ENCODE data around the gene AGBL1.

AGBL1 gene

GRCh38 chr15:86659724-86660411 is 580.2 kb downstream of the AGBL1 start:
- DNase-seq: no peak

- no peak for DNase-seq
Observed at GRCh38 chr15:86661580-86661979, 581.9 kb downstream of the AGBL1 start.

DNA sequence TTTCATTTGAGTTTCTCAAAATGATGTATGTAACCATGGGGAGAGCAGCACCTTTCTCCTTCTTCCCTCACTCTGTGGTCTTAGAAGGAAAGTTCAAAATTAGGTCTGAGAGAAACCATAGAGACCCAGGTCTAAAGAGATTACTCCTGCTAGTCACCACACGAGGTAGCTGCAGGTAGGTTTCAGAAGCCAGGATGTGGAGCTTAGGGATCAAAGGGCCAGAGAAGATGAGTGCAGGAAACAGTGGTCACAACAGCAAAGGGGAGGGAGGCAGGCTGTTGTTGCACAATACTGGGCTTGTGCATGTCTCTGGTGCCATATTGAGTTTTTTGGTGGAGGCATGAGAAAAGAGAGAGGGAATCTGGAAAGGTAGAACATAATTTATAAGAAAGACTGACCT is 583.6 kb downstream of the AGBL1 start:
- no peak for DNase-seq

GRCh38 chr15:86663979-86664378 is 584.3 kb downstream of the AGBL1 start:
- DNase-seq: no peak

DNA sequence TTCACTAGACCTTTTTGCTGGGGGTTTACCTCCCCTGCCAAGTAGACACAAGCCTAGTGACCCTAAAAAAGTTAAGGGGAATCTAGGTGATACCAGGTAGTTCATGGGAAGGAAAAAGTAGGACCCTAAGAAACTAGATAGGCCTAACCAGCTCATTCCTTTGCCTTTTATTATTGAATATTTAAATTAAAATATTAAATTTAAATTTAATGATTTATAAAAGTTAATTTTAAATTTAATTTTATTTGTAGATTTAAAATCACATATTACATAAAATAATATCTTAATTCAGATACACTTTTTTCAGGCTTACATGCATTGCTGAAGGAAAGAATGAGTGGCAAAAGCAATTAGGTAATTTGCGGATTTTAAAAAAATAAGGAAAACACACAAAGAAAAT is 584.9 kb downstream of the AGBL1 start:
- DNase-seq: no peak

GRCh38 chr15:86676002-86676401 is 596.3 kb downstream of the AGBL1 start:
- no peak for DNase-seq

- DNase-seq: no peak
Observed at GRCh38 chr15:86677278-86677677, 597.6 kb downstream of the AGBL1 start.

GRCh38 chr15:86685263-86685662 is 605.6 kb downstream of the AGBL1 start:
- DNase-seq: no peak

GRCh38 chr15:86689006-86689405 is 609.3 kb downstream of the AGBL1 start:
- no peak for DNase-seq

- no peak for DNase-seq
Observed at GRCh38 chr15:86690566-86690965, 610.9 kb downstream of the AGBL1 start.

- DNase-seq: no peak
Observed at GRCh38 chr15:86691091-86691663, 611.5 kb downstream of the AGBL1 start.

DNA sequence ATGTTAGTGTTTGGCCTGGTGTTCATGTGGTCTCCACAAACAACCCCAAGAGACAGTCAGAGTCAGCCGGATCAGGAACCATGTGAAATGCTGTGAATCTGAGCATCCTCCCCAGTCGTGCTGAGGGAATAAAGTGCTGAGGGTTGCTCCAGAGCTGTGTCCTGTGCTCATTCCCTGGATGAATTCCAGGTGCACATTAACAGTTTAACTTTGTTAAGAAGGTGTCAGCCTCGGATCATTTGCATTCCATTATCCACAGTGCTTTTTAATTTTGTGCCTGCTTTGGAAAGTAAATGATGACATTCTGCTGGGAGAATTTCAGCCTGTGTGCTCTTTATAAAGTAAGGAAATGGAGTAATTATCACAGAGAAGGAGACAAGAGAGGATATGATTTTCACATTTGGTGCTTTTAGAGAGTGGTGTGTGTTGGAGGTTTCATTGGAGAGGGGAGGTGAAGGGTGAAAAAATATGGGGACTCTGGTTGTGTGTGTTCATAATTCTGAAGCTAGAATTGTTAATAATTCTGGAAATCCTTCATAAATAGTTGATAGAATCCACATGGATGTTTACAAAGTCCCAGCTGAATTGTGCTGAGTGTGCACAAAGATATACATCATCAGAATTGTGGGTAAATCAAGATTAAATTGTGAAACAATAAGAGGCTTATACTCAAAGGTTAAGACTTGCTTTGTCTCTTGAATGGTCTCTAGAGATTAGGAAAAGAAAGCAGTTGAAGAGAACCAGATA is 621.4 kb downstream of the AGBL1 start:
- DNase-seq: no peak

- no peak for DNase-seq
Observed at GRCh38 chr15:86701611-86701963, 621.9 kb downstream of the AGBL1 start.

DNA sequence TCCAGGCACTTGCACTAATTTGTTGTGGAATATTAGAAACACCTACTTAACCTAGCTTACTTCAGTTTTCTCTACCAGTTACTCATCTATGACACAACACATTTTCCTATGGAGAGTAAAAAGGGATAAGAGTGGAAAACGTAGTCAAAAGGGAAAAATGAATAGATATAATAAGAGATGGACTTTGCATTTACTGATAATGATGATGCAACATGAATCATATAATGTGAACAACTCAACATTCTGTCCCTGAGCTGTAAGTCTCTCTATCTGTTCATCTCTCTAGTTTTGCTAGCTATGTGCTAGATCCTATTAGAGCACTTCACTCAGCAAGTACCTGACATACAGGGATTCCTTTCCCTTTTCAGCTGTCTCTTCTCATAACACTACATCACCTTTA is 627.1 kb downstream of the AGBL1 start:
- no peak for DNase-seq

DNA sequence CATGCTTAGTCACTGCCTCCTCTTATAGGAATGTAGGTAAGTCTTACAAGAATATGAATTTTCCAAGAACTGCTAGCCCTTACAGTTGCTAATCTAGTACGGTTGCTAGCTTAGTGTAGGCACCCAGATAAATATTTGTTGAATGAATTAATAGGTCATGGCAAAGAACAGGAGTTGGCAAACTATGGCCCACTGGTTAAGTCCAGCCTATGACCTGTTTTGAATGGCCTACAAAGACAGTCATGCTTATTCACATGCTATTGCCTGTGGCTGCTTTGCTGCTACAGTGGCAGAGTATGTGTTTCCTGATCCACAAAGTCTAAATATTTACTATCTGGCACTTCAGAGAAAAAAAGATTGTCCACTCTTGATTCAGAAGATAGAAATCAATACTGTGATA is 631.8 kb downstream of the AGBL1 start:
- DNase-seq: no peak

DNA sequence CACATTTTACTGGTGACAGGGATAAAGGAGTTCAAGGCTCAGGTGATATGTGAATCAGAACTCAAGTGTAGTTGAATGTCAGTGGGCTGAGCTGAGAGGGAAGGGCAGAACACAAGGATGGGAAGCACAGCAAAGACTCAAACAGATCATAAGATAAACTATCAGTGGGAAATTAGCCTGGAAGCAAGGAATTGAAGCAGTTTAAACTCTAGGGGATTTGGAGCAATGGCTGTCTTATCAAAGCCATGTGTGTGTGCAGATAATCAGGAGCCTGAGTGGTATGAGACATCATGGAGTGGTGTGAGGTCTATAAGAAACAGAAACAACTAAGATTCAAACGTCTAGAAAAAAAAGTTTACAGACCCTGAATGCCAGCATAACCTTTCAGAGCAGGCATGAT is 634.6 kb downstream of the AGBL1 start:
- no peak for DNase-seq

DNA sequence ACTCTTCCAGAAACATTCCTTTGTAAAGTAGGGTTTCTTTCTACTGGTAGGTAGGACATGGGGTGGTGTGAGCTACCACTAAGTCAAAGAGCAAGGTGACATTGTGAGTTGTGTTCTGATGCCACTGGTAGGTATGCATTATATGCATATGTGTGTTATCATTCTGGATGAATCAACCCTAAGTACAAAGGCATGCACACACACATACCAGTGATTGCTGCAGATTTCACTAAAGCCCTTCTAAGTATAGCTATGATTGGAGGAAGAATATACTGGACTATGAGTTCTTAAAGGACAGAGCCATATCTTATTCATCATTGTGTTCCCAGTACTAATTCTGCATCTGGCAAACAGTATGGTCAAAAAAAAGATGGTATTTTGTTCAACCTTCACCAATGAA is 646.0 kb downstream of the AGBL1 start:
- DNase-seq: no peak

DNA sequence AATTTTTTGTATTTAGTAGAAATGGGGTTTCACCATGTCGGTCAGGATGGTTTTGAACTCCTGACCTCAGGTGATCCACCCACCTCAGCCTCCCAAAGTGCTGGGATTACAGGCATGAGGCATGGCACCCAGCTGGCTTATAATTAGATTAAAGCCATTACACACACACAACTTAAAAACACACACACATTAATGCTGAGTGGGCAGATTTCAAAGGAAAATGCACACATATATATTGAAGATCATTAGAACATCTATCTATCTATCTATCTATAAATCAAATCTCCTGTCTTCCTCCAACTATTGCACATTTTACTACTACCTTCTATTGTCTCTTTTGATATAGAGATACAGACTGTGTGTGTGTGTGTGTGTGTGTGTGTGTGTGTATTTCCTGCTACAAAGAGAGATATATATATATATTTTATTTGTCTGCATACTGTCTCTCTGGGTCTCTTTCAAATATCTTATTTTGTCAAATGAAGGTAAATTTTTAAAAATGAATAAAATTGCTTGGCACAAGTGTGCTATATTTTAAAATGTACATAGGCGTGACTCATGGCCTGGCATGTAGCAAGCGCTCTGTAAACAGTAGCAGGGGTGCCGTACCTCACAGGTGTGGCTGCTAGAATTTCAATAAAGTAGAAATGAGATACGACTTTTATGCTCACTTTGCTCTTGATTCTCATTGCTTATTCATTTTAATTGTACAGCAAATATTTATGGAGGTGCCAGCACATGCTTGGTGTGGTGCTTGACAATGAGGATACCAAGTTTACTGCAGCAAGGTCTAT is 655.8 kb downstream of the AGBL1 start:
- no peak for DNase-seq

- DNase-seq: no peak
Observed at GRCh38 chr15:86741917-86742316, 662.2 kb downstream of the AGBL1 start.

GRCh38 chr15:86743283-86743903 is 663.7 kb downstream of the AGBL1 start:
- DNase-seq: peak; percentile 46

- no peak for DNase-seq
Observed at GRCh38 chr15:86744198-86744780, 664.6 kb downstream of the AGBL1 start.

- no peak for DNase-seq
Observed at GRCh38 chr15:86751116-86751515, 671.4 kb downstream of the AGBL1 start.

DNA sequence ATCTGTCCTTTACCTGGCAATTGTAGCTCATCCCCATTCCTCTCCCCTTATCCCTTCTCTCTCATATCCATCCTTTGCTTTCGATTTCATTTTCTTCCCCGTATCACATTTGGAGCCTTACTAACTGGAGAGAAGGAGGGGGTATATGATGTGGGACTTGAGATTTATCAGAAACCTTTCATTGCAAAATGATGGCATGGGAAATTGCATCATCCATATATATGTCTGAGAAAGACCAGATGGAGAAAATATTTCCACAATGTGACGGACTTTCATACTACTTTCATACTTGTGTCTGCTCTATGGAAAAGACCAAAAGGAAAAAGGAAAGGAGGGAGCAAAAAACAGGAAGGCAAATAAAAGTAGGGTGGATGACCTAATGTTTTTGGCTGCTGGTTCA is 675.2 kb downstream of the AGBL1 start:
- DNase-seq: no peak

Data from activated CD4-positive, alpha-beta T cell treated with anti-CD3 and anti-CD28 coated beads, Interleukin-2, Interleukin-6, amounts not matched to agents 100 ng/mL and 50 ng/mL, durations not matched to agents 16 hours and 8 hours (primary cell).